ENCODE data around the gene ST6GAL1. TPM values are rescaled to one million over a fixed set of nuclear protein-coding genes. Genes with fewer than 3 reads are reported as not detected.

Gene ST6GAL1
- total and polyA plus RNA-seq, 2 of the 13 experiments (the other 11 are each of a cell fraction or from before 2014, with no cell fraction given) = 79.9 to 164 TPM

GRCh38 chr3:186974824-186975313 is 44.5 kb downstream of the ST6GAL1 start (continued):
- TF ChIP-seq KLF16 (CRISPR knock-in tag; IDR thresholded peaks at IDR 0.05) (peak in 1 of 2 experiments; percentile 79; a peak in 2 of 4 replicates), HNRNPK (IDR thresholded peaks at IDR 0.05; ENCODE audit: low read depth, low read length, poor library complexity, severe bottlenecking) (no peak), NFKBIZ (CRISPR knock-in tag; IDR thresholded peaks at IDR 0.05) (0 out of 2 replicates have a peak, but pooled peaks have one; percentile 51), CAMTA2 (CRISPR knock-in tag; IDR thresholded peaks at IDR 0.05; ENCODE audit: borderline replicate concordance) (no peak), BORCS8-MEF2B (CRISPR knock-in tag; IDR thresholded peaks at IDR 0.05) (peak; percentile 60), MTF2 (CRISPR knock-in tag; IDR thresholded peaks at IDR 0.05; ENCODE audit: borderline replicate concordance) (no peak), MBD4 (IDR thresholded peaks at IDR 0.05; ENCODE audit: borderline replicate concordance, low read length) (no peak), ATM (IDR thresholded peaks at IDR 0.05; ENCODE audit: borderline replicate concordance) (no peak), ZKSCAN8 (CRISPR knock-in tag; IDR thresholded peaks at IDR 0.05; ENCODE audit: borderline replicate concordance) (peak; percentile 57; the same call in 1 of the 2 replicates), ZBTB40 (IDR thresholded peaks at IDR 0.05) (no peak), ZBTB40 (CRISPR knock-in tag; IDR thresholded peaks at IDR 0.05) (peak; percentile 43; the same call in 1 of the 2 replicates), ZNF280B (CRISPR knock-in tag; IDR thresholded peaks at IDR 0.05; ENCODE audit: borderline replicate concordance) (no peak), CBX5 (CRISPR knock-in tag; IDR thresholded peaks at IDR 0.05; ENCODE audit: borderline replicate concordance) (peak; percentile 77; the same call in 1 of the 2 replicates), ZNF570 (CRISPR knock-in tag; IDR thresholded peaks at IDR 0.05; ENCODE audit: borderline replicate concordance) (no peak), ZNF180 (CRISPR knock-in tag; IDR thresholded peaks at IDR 0.05; ENCODE audit: borderline replicate concordance, low read depth) (no peak), ARID3A (IDR thresholded peaks at IDR 0.05; ENCODE audit: low read depth, low read length) (no peak; the same call in 1 of the 2 replicates), ZNF160 (CRISPR knock-in tag; IDR thresholded peaks at IDR 0.05) (no peak), ZNF547 (CRISPR knock-in tag; IDR thresholded peaks at IDR 0.05) (no peak)

Data from HepG2 (cell line).